DMS79 (cell line): Measurements from ENCODE around the gene KCNJ10.

Experiments
- DNase-seq: peaks from one replicate; lab custom pipeline; 2025; lab: John Stamatoyannopoulos, UW

Gene KCNJ10

DNA sequence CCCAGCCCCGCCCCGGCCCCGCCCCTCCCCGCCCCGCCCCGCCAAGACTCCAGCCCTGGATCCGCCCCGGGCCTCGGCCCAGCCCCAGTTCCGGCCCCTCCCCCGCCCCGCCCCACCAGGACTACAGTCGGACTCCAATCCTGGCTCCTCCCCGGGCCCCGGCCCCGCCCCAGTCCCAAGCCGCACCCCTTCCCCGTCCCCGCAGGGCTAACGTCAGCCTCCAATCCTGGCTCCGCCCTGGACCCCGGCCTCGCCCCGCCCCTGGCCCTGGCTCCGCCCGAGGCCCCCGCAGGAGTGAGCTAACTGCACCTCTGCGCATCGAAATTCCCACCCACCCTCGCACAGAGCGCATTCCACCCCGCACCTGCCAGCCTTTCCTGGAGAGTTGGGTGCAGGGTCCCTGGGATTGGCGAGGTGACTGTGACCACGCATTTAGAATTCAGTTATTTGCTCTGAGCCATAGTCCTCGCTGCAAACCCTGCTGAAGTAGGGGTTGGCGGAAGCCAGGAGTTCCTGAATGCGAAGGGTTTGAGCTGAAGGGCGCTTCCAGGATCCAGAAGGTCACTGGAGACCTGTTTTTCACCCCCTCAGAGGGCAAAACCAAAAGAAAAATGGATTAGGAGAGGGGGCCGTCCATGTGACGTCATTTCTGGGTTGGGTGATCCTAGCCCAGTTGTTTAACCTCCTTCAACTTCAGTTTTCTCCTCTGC lies 29.0 kb upstream of the KCNJ10 start:
- DNase-seq = peak; percentile 92

DNA sequence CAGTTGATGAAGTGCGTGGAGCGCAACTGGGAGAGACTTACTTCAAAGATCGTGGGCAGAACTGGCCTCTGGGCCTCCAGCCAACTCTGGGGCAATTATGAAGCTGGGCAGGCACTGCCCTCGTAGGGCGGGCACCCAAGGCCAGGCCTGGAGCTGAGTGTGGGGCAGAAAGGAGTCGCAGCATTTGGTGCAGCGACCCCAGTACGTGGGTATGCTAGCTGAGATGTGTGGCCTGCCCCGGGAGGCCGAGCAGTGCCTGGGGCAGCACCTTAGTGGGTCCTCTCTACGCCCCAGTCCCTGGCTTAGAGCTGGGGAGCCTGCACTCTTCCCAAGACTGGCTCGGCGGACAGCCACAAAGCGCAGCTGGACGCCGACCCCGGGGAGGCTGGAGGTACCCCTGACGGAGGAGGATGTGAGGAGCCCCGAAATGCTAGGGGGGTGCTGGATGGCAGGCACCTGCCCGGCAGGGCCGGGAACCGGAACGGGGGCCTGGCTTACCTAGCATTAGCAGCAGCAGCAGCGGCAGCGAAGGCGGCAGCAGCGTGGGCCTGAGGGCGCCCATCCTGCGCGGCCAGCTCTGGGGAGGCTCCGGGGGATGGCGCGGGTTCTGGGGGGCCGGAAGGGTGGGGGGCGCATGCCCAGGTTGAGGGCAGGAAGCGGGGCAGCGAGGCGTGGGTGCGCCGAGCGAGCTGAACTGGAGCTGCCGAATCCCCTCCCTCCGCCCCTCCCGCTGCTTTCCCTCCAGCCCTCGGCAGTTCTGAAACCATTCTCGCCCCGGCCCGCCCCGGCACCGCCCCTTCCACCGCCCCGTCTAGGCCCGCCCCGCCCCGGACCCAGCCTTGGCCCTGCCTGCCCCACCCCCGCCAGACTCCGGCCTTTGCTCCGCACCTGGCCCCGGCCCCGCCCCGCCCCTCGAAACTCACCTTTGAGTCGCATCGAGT lies 28.2 kb upstream of the KCNJ10 start, which contains the start of gene IGSF8:
IGSF8 (minus strand) TSS at position 709 of the 941 bp plus-strand sequence; CDS start at position 562, 147 bp downstream.
- DNase-seq = peak; percentile 92

DNA sequence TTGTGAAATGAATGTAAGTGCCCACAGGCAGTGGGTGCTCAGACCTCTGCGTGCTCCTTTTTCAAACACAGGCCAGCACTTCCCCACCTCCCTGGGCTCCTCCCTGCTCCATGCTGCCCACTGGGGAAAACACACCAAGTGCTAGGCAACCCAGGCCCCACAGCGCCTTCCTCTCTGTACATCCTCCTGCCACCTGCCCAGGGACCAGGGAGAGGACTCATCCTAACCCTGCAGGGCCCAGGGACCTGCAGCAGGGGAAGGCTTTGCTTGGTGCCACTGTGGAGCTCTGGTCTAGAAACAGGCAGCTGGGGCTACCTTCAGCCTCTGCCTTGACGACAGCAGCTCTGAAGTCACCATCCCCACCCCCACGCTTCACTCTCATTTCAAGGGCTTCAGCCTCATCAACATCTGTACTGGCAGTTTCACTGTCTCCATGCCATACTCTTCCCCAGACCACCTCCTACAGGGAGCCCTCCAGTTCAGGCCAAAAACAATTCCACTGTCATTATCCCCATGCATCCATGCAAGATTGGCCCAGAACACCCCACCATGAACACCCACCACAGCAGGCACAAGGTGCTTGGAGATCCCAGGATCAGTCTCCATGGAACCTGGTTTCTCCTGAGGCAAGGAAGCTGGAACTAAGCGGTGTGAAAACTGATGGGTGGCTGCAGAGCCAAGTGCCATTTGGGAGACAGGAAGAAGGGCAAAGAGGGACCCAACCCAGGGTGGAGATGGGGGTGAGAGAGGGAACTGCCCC lies 27.4 kb upstream of the KCNJ10 start:
- no peak for DNase-seq

DNA sequence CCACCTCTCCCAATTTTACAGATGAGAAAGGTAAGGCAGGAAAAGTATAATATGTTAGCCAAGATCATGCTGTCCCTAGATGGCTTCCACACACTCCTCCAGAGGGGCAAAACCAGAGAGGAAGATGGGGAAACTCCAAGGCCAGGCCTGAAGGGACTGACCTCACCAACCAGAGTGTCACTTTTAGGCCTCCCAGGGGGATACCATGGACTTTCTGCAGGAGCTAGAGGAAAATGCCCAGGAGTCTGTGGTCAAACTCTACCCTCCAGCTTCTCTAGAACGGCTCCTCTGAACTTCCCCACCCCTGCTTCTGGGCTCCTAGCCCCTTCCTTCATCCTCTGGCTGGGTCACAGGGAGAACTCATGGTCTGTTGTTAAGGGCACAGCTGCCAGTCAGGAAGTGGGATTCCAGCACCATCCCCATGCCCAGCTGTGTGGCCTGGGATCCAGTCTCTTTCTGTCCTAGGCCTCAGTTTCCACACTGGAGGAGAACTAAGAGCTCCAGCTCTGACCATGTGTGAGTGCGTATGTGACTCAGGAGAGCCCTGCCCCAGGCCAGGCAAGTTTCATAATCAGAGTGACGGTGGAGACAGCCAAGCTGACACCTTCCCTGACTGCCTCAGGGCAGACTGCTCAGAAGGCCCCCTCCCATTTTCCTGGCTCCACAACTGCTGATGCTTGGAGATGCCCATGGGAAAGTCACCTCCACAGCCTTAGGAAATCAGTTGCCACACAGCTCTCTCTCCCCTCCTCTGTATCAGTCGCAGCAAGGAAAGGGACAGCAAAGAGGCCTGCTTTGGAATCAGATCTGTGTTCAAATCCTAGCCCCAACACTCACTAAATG lies 26.5 kb upstream of the KCNJ10 start:
- DNase-seq = no peak

DNA sequence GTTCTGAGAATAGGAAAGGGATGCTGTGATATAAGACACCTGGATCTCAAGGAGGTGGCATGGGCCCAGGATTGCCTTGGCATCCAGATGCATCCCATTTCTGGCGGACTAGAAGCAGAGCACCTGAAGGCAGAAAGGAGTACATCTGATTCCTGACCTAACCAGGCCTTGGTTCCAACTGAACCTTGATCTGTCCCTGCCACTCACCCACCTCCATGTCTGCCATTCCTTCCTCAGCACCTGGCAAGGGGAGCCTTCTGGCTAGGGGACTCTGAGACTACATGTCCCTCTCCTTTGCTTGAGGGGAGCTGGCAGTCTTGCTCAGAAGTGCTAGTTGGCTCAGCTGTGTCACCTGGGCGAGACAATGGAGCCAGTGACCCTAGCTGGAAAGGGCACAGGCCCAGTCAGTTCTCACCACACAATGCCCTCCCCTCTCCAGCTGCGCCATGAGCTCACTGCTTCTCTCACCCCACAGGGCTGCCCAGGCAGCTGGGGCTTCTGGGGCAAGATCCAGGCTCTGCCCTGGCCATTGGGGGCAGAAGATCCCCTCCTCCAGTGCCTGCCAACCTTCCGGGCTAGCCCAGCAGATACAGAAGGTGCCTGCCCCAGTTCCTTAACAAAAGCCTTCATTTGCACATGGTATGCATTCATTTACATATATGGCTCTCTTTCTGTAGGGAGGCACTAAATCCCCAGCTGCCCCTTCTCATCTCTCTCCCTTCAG lies 25.6 kb upstream of the KCNJ10 start:
- no peak for DNase-seq

DNA sequence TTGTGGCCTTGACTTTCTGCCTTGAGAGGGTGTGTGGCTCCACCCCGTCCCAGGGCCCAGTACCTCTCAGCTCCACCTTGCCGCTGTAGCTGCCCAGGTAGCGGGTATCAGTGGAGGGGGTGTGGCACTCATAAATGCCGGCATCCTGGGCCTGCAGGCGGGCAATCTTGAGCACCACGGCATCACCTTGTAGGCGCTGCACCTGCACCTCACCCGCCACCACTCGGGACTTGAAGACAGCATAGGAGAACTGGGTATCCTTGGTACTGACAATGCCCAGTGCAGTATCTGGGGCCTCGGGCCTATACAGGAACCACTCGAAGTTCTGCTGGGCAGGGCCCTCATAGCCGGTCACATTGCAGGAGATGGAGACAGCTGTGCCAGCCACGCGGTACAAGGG lies 24.8 kb upstream of the KCNJ10 start:
- DNase-seq = no peak

DNA sequence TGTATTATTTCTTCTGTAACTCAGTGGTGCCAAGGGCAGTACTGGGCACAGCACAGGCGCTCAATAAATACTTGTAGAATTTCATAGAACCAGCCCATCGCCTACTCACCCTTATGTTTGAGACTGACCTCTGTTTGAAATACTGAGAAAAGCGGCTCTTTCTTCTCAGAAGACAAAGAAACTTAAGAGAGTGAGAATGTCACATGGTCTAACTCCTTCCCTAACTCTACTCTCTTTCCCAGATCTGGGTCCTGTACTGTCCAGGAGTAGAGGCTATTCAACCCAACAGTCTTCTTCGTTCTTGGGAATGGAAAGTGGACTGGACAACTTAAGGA lies 24.3 kb upstream of the KCNJ10 start:
- no peak for DNase-seq

DNA sequence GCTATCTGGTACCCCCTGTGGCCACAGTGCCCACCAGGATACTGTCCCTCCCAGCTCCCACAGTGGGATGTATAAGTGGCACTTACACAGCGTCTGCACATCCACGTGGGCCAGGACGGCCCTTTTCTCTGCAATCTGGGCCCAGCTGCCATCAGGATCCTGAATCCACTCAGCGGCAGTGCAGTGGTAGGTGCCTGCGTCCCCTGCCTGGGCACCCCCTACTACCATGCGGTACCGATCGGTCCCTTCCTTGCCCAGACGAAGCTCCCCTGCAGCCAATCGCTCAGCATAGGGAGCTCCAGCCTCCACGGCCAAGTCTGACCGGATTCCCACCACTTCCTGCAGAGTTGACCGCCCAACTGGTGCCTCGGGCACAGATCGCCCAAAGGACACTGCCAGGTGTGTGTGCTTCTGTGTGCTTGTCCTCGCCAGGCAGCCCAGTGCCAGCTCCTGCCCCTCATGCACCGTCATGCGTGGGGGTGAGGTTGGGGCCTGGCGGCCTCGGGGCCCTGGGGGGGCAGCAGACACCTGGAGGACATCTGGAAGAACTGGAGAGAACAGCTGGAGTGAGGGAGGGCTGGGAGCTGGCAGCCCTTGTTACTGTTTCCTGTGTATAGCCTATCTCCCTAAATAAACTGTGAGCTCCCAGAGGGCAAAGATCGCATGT lies 23.8 kb upstream of the KCNJ10 start:
- DNase-seq = no peak

DNA sequence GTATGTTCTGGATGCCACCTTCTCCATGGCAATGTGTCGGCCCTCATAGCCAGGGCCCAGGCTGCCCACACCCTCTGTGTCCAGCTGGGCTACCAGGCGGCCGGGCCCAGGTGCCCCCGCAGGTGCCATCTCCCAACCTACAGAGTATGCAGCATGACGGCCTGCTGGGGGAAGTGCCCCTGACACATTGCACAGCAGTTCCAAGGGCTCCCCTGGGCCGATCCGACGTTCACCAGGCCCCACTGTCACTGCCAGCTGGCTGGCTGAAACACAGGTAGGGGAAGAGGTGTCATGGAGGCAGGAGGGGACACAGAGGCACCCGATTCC lies 23.1 kb upstream of the KCNJ10 start:
- no peak for DNase-seq

DNA sequence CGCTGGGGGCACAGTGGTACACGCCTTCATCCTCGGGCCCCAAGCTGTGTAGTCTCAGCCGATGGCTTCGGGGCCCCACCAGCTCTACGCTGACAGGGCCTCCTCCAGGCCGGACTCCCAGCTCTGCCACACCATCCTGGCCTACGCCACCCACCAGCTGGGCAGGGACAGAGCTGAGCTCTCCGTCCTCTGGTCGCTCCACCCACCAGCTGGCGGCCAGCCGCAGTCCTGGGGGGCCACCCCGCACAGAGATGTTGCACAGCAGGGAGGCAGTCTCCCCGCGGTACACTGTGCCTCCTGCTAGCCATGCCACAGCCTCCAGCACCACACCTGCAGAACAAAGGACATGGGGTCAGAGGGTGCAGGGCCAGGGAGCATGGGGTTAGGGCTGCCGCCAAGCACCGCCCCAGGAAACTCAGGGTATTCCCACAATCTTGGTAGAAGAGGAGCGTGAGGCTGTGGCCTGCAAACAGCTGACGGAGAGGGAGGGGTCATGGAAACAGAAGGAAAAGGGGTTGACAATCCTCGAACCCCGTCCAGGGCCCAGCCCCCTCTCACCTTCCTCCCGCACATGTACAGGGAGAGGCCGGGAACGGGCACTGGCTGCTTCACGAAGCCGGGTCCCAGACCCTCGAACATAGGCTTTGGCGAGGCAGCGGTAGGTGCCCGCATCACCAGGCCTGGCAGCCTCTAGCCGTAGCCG lies 22.6 kb upstream of the KCNJ10 start:
- DNase-seq = no peak

DNA sequence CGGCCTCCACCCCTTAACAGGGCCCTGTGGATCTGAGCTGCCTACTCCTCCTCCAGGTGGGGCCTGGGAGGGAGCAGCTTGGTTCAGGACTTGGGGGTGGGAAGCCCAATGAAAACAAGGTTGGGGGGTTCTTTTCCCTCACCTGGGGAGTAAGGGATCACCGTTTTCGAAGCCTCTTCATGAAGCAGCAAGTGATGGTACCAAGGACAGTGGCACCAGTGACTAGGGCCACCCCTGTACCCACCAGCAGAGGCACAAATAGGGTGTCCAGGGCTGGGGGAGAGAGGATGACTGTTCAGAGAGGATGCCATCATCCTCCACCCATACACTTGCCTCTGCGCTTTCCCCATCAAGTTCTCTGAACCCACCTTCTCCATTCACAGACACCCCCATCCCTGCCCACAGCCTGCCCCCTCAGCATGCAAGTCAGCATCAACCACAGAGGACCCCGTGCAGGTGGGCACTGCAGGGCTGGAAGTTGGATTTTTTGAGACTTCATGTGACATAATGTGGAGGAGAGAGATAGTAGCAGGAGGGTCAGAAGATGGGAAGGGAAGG lies 21.8 kb upstream of the KCNJ10 start:
- no peak for DNase-seq

DNA sequence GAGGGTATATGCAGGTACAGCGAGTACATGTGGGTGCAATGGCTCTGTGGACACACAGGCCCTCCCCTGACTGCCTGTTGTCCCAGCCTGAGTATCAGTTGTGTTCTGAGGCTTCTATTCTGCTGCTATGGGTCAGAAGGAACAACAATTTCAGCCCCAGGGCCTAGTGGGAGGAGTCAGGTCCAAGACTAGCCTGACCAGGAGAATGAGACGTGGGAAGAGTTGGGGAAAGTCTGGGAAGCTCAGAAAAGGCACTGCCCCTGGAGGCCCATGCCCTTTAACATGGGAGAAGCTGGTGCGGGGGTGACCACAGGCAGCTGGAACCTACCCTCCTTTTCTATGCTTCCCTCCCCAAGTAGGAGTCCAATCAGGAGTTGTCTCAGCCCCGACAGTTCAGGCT lies 20.8 kb upstream of the KCNJ10 start:
- DNase-seq = no peak

DNA sequence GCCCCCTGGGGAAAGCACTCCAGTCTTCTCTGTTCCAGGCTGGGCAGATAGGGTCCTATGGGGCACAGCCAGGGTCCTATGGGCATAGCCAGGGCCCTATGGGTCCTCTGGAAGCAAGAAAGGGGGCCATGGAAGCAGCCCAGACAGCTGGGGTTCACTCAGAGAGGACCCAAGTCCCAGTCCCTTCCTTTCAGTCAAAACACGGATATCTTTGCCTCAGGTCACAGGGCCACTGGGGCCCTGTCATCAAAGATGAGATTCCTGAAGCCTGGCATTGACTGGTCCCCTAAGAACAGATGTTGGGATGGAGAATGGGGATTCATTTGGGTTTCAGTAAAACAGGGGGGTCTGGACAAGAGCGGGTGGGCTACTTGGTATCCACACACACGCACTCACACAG lies 19.9 kb upstream of the KCNJ10 start:
- no peak for DNase-seq

DNA sequence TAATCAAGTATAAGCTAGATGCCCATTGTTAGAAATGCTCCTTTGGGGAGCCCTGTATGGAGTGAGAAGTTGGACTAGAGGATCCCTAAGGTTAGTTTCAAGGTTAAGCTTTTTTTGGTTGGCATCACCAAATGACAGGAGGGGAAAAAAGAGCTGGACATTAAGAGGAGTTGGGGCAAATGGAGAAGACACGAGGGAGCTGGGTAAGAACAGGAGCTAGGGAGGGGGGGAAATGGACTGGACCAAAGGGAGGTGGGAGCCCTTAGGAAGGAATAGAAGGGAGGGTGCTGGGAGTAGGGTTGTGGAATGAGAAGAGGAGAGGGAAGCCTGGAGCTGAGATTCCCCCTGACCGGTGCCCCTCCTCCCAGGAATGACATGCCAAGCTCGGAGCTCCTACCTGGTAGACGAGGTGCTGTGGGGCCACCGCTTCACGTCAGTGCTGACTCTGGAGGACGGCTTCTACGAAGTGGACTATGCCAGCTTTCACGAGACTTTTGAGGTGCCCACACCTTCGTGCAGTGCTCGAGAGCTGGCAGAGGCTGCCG lies 17.2 kb upstream of the KCNJ10 start:
- DNase-seq = no peak

DNA sequence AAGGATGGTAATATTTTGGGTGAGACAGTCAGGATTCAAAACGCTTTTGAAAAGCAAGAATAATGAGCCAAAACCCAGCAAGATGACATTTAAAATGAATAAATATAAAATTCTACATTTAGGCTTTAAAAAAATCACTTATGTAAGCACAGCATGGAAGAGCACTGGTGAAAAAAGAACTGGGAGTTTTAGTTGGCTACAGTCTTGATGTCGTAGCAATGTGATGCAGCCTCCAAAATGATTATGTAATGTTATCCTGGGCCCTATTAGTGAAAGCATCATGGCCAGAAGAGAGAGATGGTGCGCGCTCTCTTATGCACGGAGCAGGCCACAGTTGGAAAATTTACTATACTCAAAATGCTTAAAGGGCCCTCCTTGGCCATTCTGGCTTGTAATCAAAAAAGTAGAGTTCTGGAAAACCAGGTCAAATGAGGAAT lies 16.5 kb upstream of the KCNJ10 start:
- no peak for DNase-seq

DNA sequence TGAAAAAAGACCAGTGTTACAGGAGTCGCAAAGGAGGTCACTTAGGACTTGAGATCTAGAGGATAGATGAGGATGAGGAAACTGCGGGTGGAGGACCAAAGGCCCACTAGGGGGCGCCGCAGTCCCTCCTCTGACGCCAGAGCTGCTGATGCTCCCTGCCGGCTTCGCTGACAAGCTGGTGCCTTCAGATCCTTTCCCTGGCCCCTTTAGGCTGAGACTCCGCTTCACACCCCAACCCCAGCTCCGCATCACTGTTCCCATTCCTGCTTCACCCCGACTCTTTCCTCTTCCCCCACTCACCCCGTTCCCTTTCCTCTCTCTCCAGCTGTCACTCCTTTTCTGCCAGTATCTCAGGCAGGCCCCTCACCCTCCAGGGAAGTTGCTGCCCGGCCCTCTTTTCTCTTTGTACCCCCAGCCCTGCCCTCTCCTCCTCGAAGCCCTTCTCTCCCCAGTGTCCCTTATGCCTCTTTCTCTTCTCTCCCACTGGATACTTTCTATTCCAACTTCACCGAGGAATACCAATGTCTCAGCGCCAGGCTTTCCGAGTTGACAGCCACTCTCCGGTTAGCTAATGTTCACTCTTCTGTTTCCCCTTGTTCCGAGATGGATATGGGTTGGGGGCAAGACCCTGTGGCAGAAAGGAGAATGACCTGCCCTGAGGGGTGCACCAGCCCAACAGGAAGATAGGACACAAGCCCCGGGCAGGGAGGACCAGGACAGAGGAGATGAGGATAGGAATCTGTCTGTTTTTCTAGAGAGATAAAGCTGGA lies 15.9 kb upstream of the KCNJ10 start:
- no peak for DNase-seq

DNA sequence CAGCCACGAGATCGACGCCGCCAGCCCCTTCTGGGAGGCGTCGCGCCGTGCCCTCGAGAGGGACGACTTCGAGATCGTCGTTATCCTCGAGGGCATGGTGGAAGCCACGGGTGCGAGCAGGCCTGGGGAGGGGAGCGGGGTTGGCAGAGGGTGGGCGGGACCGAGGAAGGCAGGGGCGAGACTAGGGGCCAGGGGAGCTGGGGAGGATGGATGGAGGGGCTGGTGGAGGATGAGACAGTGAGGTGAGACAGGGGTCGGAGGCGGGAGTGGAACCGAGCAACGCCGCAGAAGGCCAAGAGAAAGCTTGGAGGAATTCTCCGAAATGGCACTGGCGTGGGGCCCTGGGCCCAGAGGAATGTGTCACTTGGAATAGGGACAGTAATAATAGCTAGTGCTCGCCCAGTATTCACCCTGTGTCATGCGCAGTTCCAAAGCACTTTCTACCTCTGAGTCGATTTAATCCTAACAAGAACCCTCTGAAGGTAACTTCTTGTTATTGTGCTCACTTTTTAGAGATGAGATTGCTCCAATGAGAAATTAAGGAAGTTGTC lies 14.9 kb upstream of the KCNJ10 start:
- DNase-seq = no peak
